Measurements from ENCODE around the gene ZNF329. TPM values are rescaled to one million over a fixed set of nuclear protein-coding genes. Genes with fewer than 3 reads are reported as not detected.

The ZNF329 gene
- total and polyA plus RNA-seq, 9 of the 15 experiments (the other 6 are each of a cell fraction or from before 2014, with no cell fraction given) = 0.21 to 3.6 (median 2.2) TPM

GRCh38 chr19:58181902-58182576, 31.4 kb upstream of the ZNF329 start:
- H3K9me1 ChIP-seq (ENCODE audit: control insufficient read depth, insufficient read depth, low read length) = no peaks in the 10 kb centered on the region
- intact Hi-C loops (cut with micrococcal nuclease) (loop anchor here (2.0 to 5.0 kb wide), 5 partner anchors 145 to 330 kb away; partner anchors contain the start of genes RPS5, SLC27A5, ZNF446 and ZSCAN22), in situ Hi-C loops (cut with MboI) (no loop called here)
- H3K36me3 ChIP-seq (ENCODE audit: control insufficient read depth, insufficient read depth, low read length) = peaks cover 21% of the 10 kb centered on the region
- ATAC-seq (peak; percentile 49), FAIRE-seq (peak; percentile 91), DNase-seq (ENCODE audit: extremely low read depth in 1 of 4, low spot score in 3 of 4) (peak; percentile 44 to 84 (median 58))
- ChIA-PET POLR2A (interaction anchor here (1.2 to 1.7 kb wide), 2 partner anchors 17 to 499 kb away, joined by 3 to 5 read pairs; no protein-coding TSS in a partner anchor), CTCF (ENCODE audit: low intra/inter-chr PET ratio) (interaction anchor here (1.7 kb wide), 1 partner anchor 337 kb away, joined by 8 read pairs; the partner anchor contains the start of gene ZBTB45)
- no peaks in the 10 kb centered on the region for H3K27me3 ChIP-seq (ENCODE audit: control insufficient read depth in 2 of 2, insufficient read depth in 2 of 2, low read length in 2 of 2)
- TSS peak; percentile 77 for BruUV-seq (replicated peaks)
- peak overlapping the region in 1 of 2 experiments; percentile 97; a peak in 2 of 4 replicates for H3K9ac ChIP-seq (ENCODE audit: insufficient read depth in 1 of 2, low read depth in 2 of 2, low read length in 2 of 2)
- peak overlapping the region; percentile 96 for H2AFZ ChIP-seq (ENCODE audit: low read depth, low read length)
- whole genome bisulfite sequencing (ENCODE audit: insufficient coverage, low coverage, missing lambda C conversion rate) = 17% methylated on average over 4 of the region's 4 CpGs
- peak overlapping the region; percentile 74 for H3K4me3 ChIP-seq
- H3K27ac ChIP-seq (ENCODE audit: extremely low read depth, low read depth, low read length) = peak overlapping the region; percentile 100
- H3K4me2 ChIP-seq (ENCODE audit: insufficient read depth, low read length) = peak overlapping the region; percentile 99
- H3K4me1 ChIP-seq (replicated peaks in 1 of 2; ENCODE audit: control insufficient read depth in 2 of 2, insufficient read depth in 2 of 2, low read length in 2 of 2) = peaks cover 6 to 14% of the 10 kb centered on the region in 2 experiments; a peak in 4 of 5 replicates
- no peaks in the 10 kb centered on the region for H4K20me1 ChIP-seq (replicated peaks; ENCODE audit: control insufficient read depth, insufficient read depth, low read length)
- peaks cover 25% of the 10 kb centered on the region for H3K79me2 ChIP-seq (ENCODE audit: control insufficient read depth, insufficient read depth, low read length)
- H3K9me3 ChIP-seq (replicated peaks; ENCODE audit: control insufficient read depth, insufficient read depth, low read depth, low read length) = peaks cover 35% of the 10 kb centered on the region
- TF ChIP-seq FOXJ2 (tag; IDR thresholded peaks at IDR 0.05) (no peak), HDAC1 (IDR thresholded peaks at IDR 0.05) (peak in 1 of 2 experiments; percentile 17; a peak in 2 of 4 replicates), POLR2AphosphoS5 (IDR thresholded peaks at IDR 0.05; ENCODE audit: control insufficient read depth, insufficient read depth, low read depth, low read length) (0 out of 2 replicates have a peak, but pooled peaks have one; percentile 23), RAD21 (CRISPR knock-in tag; conservative IDR thresholded peaks at IDR 0.05 in 1 of 2, IDR thresholded peaks at IDR 0.05 in 1 of 2) (peak; percentile 47 to 81; a peak in 3 of 4 replicates), ZNF445 (CRISPR knock-in tag; IDR thresholded peaks at IDR 0.05; ENCODE audit: low read depth) (no peak), U2AF1 (optimal IDR thresholded peaks at IDR 0.05; ENCODE audit: low read depth, low read length) (no peak), MCM7 (IDR thresholded peaks at IDR 0.05) (no peak), ZBTB49 (CRISPR knock-in tag; IDR thresholded peaks at IDR 0.05; ENCODE audit: borderline replicate concordance) (0 out of 2 replicates have a peak, but pooled peaks have one; percentile 18), ZBTB33 (CRISPR knock-in tag; IDR thresholded peaks at IDR 0.05) (0 out of 2 replicates have a peak, but pooled peaks have one; percentile 19), ZNF707 (CRISPR knock-in tag; conservative IDR thresholded peaks at IDR 0.05) (no peak), CHD1 (IDR thresholded peaks at IDR 0.05; ENCODE audit: low read length) (no peak), ZBTB9 (CRISPR knock-in tag; IDR thresholded peaks at IDR 0.05) (0 out of 2 replicates have a peak, but pooled peaks have one; percentile 73), ZNF274 (IDR thresholded peaks at IDR 0.05; ENCODE audit: borderline replicate concordance, low read depth, low read length) (no peak), POLR2G (IDR thresholded peaks at IDR 0.05; ENCODE audit: low read depth, low read length) (0 out of 2 replicates have a peak, but pooled peaks have one; percentile 22), CC2D1A (IDR thresholded peaks at IDR 0.05) (0 out of 2 replicates have a peak, but pooled peaks have one; percentile 31)

Measured in K562 (cell line).